ENCODE data around the gene MT1A. TPM values are rescaled to one million over a fixed set of nuclear protein-coding genes. Genes with fewer than 3 reads are reported as not detected.
A peak's percentile ranks its signal among the peaks of the same experiment; 100 is the strongest.

Gene MT1A
- total RNA-seq, 2 donors from 2014 or later, result 30.0 TPM; not detected in 1

DNA sequence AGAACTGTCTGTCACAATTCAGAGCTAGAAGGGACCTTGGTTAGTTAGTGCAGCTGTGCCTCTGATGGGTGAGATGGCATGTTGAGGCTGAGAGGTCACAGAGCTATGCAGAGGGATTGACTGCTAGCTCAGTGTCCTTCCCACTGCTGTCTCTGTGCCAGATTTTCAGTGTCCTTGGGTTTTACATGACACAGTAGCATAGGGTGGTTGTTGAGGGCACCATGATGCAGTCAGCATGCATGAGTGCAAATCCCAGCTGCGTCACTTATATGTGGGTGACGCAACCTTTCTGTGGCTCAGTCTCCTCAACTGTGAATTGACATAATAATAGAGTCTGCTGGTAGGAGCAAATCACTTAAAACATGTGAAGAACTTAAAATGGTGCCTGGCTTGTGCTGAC, 2.7 kb downstream of the MT1A start:
- H3K9me3 ChIP-seq, result no peaks in the 10 kb centered on the region
- no peak overlapping the region for H3K4me3 ChIP-seq
- TF ChIP-seq, protein P1, sequence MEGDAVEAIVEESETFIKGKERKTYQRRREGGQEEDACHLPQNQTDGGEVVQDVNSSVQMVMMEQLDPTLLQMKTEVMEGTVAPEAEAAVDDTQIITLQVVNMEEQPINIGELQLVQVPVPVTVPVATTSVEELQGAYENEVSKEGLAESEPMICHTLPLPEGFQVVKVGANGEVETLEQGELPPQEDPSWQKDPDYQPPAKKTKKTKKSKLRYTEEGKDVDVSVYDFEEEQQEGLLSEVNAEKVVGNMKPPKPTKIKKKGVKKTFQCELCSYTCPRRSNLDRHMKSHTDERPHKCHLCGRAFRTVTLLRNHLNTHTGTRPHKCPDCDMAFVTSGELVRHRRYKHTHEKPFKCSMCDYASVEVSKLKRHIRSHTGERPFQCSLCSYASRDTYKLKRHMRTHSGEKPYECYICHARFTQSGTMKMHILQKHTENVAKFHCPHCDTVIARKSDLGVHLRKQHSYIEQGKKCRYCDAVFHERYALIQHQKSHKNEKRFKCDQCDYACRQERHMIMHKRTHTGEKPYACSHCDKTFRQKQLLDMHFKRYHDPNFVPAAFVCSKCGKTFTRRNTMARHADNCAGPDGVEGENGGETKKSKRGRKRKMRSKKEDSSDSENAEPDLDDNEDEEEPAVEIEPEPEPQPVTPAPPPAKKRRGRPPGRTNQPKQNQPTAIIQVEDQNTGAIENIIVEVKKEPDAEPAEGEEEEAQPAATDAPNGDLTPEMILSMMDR (IDR thresholded peaks at IDR 0.05), result no peak
- peaks cover 0 to 26% of the 10 kb centered on the region in 2 donors for H3K4me1 ChIP-seq
- H3K36me3 ChIP-seq, result no peaks in the 10 kb centered on the region
- H3K27ac ChIP-seq, result no peak overlapping the region
- no peaks in the 10 kb centered on the region for H3K27me3 ChIP-seq
- DNase-seq (ENCODE audit: low spot score), result no peak

DNA sequence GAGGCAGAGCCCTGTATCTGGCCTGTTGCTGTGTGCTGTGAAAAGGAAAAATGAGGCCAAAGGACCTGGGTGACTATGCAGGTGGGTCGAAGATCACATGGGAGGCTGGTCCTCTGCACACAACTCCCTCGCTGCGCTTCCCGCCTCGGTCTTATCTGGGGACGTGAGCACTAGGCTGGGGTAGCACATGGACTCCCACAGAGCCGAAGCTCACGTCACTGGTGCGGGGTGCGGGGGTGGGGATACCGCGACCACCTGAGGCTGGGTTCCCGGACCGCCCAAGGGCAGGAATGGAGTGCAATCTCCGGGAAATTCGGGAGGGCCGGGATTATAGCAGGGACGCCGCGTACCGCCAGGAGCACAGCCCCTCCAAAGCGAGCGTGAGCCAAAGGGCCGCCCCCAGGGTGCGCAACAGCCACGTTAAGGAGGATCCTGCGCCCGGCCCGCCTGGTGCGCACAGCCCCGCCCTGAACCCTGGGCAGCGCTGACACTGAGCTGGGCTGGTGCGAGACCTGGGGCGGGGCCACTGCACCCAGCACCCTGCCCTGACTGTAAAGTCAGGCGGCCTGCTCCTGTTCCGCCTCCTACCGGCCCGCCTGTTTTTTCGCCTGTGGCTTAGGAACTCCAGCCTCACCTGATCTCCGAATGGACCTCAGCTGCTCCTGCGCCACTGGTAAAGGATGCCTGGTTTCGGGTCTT, 4.8 kb downstream of the MT1A start:
- Histone ChIP-seq H3K4me3 (peak overlapping the region; percentile 13 to 50), H3K4me1 (peaks cover 0 to 20% of the 10 kb centered on the region in 2 donors), H3K36me3 (no peaks in the 10 kb centered on the region), H3K27ac (peak overlapping the region in 1 of 2 donors; percentile 44), H3K9me3 (no peaks in the 10 kb centered on the region), H3K27me3 (no peaks in the 10 kb centered on the region)
- peak; percentile 78 for DNase-seq (ENCODE audit: low spot score)
- TF ChIP-seq, protein P1 (IDR thresholded peaks at IDR 0.05), result peak in 1 of 2 donors; percentile 71

DNA sequence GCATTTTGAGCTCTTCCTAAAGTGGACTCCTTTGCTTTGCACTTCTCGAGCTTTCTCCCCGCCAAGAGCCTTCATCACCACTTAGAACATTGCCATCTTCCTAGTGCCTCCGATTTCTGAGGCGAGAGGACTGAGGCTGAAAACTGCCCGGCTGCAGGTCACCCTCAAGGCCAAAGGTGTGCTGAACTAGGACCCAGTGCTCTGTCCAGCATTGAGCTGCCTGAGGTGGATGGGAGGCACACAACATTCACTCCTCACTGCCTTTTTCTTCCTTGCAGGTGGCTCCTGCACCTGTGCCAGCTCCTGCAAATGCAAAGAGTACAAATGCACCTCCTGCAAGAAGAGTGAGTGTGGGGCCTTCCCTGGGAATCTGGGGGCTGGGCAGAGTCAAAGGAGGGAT, 5.4 kb downstream of the MT1A start:
- TF ChIP-seq, protein P1 (IDR thresholded peaks at IDR 0.05), result peak in 1 of 2 donors; percentile 1
- Histone ChIP-seq H3K27me3 (no peaks in the 10 kb centered on the region), H3K27ac (peak overlapping the region in 1 of 2 donors; percentile 44), H3K4me1 (peaks cover 0 to 14% of the 10 kb centered on the region in 2 donors), H3K4me3 (peak overlapping the region in 1 of 2 donors; percentile 50), H3K36me3 (no peaks in the 10 kb centered on the region), H3K9me3 (no peaks in the 10 kb centered on the region)
- no peak for DNase-seq (ENCODE audit: low spot score)

DNA sequence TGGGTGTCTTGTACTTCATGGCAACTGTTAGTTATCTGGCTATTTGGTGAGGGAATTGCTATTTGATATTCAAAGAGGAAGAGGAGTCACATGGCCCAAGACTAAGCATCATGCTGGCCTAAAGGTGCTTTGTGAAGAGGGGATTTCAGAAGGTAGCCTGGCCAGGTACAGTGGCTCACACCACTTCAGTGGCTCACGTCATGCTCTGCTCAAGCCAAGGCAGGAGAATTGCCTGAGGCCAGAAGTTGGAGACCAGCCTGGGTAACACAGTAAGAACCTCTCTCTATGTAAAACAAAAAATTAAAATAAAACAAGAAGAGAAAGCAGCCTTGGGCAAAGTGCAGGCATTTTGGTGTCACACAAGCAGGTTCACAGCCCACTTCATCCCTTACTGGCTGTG, 6.8 kb downstream of the MT1A start:
- Histone ChIP-seq H3K4me1 (peaks cover 0 to 10% of the 10 kb centered on the region in 2 donors), H3K27me3 (no peaks in the 10 kb centered on the region), H3K27ac (no peak overlapping the region), H3K4me3 (no peak overlapping the region), H3K9me3 (no peaks in the 10 kb centered on the region), H3K36me3 (no peaks in the 10 kb centered on the region)
- TF ChIP-seq, protein P1 (IDR thresholded peaks at IDR 0.05), result no peak
- no peak for DNase-seq (ENCODE audit: low spot score)

DNA sequence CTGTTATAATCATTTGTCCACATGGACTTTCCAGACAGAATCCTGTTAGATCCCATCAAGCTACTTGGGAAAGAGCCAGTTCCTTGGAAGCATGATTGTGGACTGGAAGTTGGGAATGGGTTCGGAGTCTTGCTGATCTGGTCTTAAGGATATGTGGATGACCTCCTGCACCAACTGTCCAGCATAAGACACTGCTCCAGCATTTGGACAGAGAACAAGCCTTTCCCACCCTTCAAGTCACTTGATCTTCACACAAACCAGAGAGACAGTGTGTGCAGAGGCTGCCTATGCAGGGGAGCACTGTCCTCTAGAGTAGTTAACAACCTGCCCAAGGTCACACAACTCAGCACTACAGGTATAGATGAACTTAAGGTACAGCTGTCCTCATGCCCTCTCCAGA, 7.4 kb downstream of the MT1A start:
- Histone ChIP-seq H3K27me3 (no peaks in the 10 kb centered on the region), H3K9me3 (no peaks in the 10 kb centered on the region), H3K36me3 (no peaks in the 10 kb centered on the region), H3K27ac (no peak overlapping the region), H3K4me3 (no peak overlapping the region), H3K4me1 (peaks cover 0 to 10% of the 10 kb centered on the region in 2 donors)
- TF ChIP-seq, protein P1 (IDR thresholded peaks at IDR 0.05), result no peak
- no peak for DNase-seq (ENCODE audit: low spot score)

Data from right atrium auricular region (tissue), 2 donors.